Superior temporal gyrus (tissue), 1 donor: Measurements from ENCODE around the gene SPATA2.
"Not testable (repeated sequence)": the region's sequence is repeated elsewhere in the genome, so short reads cannot be mapped to it uniquely, and the experiment has no call there.

Experiments used
- DNase-seq: peaks from one replicate; pipeline ENCODE4 v3.0.0-alpha.2; 2016; ENCODE audit errors: extremely low spot score

SPATA2 gene, protein sequence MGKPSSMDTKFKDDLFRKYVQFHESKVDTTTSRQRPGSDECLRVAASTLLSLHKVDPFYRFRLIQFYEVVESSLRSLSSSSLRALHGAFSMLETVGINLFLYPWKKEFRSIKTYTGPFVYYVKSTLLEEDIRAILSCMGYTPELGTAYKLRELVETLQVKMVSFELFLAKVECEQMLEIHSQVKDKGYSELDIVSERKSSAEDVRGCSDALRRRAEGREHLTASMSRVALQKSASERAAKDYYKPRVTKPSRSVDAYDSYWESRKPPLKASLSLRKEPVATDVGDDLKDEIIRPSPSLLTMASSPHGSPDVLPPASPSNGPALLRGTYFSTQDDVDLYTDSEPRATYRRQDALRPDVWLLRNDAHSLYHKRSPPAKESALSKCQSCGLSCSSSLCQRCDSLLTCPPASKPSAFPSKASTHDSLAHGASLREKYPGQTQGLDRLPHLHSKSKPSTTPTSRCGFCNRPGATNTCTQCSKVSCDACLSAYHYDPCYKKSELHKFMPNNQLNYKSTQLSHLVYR

DNA sequence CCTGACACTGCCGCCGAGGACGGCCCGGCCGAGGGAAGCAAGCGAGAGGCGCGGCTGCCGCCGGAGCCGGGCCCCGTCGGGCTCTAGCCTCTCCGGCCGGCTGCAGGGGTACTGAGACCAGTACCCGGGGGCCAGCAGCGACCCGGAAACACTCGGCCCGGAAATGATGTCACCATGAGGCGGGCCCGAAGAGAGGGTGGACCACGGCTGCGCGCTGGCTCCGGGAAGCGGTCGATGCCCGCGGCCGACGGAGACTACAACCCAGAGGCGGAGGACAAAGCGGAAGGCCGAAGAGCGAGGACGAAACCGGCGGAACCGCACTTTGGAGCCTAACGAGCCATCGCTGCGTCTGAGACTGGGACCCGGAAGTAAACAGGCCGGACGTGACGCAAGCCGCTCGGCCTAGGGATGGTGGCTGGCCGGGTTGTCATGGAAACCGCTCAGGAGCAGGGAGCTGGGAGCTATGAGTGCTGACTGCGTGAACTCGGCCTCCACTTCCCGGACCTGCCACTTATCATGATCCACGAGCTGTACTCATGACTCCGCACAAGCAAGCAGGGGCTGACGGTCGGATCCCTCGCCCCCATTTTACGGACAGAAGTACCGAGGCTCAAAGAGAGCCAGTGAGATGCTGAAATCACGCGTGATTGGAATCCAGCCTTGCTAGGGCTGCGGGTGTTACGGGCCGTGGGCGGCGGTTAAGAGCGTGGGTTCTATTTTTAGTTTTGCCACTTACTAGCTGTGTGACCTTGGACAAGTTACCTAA is at the start of gene SPATA2:
Gene SPATA2 (minus strand): TSS at position 150 of the 766 bp plus-strand sequence. CDS start 7,039 bp downstream, outside the sequence.
- DNase-seq = peak; percentile 96

- no peak for DNase-seq
Measured at GRCh38 chr20:49961413-49961812, 46.1 kb upstream of the SPATA2 start.

- peak; percentile 87 for DNase-seq
Measured at GRCh38 chr20:49957089-49957938, 42.0 kb upstream of the SPATA2 start.

DNA sequence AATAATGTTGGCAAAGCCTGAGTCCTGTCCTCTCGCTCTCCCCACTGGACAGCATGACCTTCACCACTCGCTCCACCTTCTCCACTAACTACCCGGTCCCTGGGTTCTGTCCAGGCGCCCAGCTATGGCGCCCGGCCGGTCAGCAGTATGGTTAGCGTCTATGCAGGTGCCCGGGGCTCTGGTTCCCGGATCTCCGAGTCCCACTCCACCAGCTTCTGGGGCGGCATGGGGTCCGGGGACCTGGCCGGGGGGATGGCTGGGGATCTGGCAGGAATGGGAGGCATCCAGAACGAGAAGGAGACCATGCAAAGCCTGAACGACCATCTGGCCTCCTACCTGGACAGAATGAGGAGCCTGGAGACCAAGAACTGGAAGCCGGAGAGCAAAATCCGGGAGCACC is 41.4 kb upstream of the SPATA2 start:
- no peak for DNase-seq

DNA sequence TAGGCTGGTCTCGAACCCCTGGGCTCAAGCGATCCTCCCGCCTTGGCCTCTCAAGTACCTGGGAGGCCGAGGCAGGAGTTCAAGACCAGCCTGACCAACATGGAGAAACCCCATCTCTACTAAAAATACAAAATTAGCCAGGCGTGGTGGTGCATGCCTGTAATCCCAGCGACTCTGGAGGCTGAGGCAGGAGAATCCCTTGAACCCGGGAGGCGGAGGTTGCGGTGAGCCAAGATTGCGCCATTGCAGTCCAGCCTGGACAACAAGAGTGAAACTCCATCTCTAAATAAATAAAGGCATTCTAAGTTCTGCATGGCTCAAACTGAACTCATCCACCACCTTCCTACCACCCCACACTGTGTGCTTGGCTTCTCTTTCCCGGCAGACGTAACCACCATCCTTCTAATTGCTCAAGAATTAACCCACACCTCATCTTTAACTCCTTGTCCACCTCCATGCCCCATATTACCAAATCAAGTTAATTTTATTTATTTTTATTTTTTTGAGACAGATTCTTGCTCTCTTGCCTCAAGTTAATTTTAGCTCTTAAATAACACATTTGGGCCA is 40.6 kb upstream of the SPATA2 start:
- not testable (repeated sequence) for DNase-seq

DNA sequence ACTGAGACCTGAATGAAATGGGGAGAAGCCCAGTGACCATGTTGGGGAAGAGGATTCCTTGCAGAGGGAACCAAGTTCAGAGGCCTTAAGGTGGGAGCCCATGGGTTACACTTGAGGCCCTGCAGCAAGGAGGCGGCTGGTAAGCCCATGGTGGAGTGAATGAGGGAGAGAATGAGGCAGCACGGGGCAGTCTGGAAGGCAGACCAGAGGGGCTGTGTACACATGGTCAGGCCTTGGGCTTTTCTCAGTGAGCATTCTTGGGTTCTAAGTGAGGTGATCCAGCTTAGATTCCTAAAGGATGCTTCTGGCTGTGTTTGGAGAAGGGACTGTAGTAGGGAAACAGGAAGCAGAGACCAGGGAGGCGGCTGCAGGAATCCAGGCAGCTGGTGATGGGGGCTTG is 39.8 kb upstream of the SPATA2 start:
- no peak for DNase-seq

DNA sequence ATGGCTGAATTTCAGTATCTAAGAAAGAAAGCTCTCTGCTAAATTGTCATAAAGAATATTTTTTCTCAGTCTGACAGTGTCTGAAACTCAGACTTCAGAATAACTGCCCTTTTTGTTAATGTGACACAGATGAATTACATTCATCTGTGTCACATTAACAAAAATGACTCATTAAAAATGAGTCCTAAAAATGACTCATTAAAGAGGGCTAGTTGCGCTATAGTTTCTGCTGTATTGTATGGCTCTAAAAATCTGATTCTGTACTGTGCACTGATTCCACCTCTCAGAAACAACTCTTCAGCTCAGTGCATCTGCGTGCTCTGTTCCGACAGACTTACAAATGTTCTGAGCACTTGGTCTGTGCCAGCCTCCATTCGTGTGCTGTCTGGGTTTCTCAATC is 35.8 kb upstream of the SPATA2 start:
- DNase-seq = no peak

- no peak for DNase-seq
Measured at GRCh38 chr20:49948809-49949507, 33.6 kb upstream of the SPATA2 start.

DNA sequence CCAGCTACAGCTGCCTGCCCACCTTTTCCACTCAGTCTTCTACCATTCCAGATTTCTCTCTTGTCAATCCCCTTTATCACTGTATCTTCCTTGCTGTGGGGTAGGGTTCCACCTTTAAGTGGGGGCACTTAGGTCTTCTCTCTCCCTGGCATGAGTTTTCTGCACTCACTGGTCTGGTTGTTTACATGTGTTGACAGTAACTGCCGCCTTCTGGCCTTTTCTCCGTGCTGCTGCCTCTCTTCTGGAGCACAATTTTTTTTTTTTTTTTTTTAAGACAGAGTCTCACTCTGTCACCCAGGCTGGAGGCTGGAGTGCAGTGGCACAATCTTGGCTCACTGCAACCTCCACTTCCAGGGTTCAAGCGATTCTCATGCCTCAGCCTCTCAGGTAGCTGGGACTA is 32.8 kb upstream of the SPATA2 start:
- no peak for DNase-seq

GRCh38 chr20:49945701-49946477 is 30.6 kb upstream of the SPATA2 start:
- DNase-seq = no peak

GRCh38 chr20:49945306-49945700 is 30.0 kb upstream of the SPATA2 start:
- DNase-seq = no peak

- no peak for DNase-seq
Measured at GRCh38 chr20:49942942-49943341, 27.6 kb upstream of the SPATA2 start.

- DNase-seq = no peak
Measured at GRCh38 chr20:49942303-49942702, 27.0 kb upstream of the SPATA2 start.

DNA sequence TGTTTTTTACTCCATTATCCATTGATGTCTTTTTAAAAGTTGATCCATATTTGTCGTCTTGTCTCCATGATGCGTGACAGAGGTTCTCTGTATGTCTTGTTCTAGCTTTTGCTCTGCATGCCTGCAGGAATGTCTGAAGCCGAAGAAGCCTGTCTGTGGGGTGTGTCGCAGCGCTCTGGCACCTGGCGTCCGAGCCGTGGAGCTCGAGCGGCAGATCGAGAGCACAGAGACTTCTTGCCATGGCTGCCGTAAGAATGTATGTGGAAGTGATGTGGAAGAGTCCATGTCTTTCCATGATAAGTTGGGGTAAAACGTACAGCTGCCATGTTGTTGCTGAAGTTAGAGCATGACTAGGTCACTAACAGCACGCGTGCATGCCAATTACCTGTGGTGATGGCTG is 26.1 kb upstream of the SPATA2 start:
- DNase-seq = no peak

DNA sequence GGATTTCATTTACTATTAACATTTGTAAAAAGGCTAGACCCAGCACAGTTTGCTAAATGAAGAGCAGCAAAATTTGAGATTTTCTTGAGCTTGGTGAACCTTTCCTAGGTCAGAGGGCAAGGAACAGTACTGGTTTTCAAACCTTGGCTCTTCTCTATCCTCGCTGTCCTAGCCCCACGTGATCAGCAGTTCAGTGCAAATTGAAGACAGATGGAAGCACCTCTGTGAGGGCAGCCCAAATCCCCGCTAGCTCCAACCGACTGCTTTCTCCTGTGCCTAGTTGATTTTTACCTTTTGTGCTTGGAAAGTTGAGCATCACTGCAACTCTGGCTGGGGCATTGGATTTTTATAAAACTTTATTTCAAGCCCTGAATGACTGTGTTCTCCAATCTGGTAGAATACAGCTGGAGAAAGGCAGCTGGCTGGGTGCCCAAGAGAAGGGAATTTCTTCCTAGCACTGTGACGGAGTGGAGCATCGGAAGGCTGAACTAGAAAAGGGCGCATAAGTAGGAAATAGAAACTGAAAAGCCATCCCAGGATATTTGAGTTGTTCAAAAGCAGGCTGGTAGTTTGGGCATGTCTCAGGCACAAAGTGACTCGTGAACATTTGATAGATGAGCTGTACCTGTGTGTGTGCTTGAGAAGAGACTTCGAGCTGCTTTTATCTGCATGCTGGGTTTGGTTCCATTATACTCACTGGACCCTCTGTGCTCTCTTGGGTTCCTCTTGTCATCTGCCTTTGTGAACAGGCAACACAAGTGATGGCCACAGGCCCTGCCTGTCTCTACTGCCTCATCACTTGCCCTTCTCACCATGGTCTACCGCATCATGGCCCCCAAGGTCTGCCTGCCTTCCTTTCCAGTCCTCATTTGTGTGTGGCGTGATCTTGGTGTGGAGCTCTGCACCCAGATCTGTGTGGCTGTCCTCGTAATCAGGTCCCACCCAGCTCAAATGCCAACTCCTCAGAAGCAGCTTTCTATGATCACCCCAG is 23.1 kb upstream of the SPATA2 start:
- peak; percentile 48 for DNase-seq

GRCh38 chr20:49937027-49937929 is 21.9 kb upstream of the SPATA2 start:
- DNase-seq = no peak

- DNase-seq = peak; percentile 95
Measured at GRCh38 chr20:49936153-49937026, 21.1 kb upstream of the SPATA2 start, which contains the start of gene RNF114. Gene RNF114, plus strand, starts transcription at chr20:49936397. Its CDS starts 16 bp downstream, at chr20:49936413.
